Stimulated activated effector memory CD8-positive, alpha-beta T cell treated with anti-CD3 and anti-CD28 coated beads, Interleukin-12 subunit alpha, Interleukin-12 subunit beta, amount 100 ng/mL, for 72 hours (primary cell): ENCODE data around the gene CAPS2.

Experiments used
- ATAC-seq: fragments of 150-1000 bp; cut with Tn5 transposase; 2 replicates; pipeline ENCODE4 v1.10.0; 2021
- DNase-seq, 2 donors: peaks; one replicate each; pipeline ENCODE4 v3.0.0; 2021 to 2022; ENCODE audit warnings: low spot score in 2 of 2
- H3K27ac Mint-ChIP-seq: one replicate; pipeline ENCODE4 v1.8.0; 2022; ENCODE audit warnings: mild to moderate bottlenecking, mixed read lengths
- H3K36me3 Mint-ChIP-seq: one replicate; pipeline ENCODE4 v1.8.0; 2022; ENCODE audit warnings: mild to moderate bottlenecking, mixed read lengths
- H3K4me1 Mint-ChIP-seq: one replicate; pipeline ENCODE4 v1.8.0; 2022; ENCODE audit warnings: mixed read lengths
- H3K4me3 Mint-ChIP-seq: one replicate; pipeline ENCODE4 v1.8.0; 2022; ENCODE audit warnings: mild to moderate bottlenecking, mixed read lengths
- H3K9me3 Mint-ChIP-seq: one replicate; pipeline ENCODE4 v1.8.0; 2022; ENCODE audit warnings: mixed read lengths

CAPS2 gene

GRCh38 chr12:75270157-75270556, 60.0 kb downstream of the CAPS2 start:
- no peaks in the 10 kb centered on the region for H3K9me3 Mint-ChIP-seq
- no peaks in the 10 kb centered on the region for H3K36me3 Mint-ChIP-seq
- H3K4me1 Mint-ChIP-seq, result no peaks in the 10 kb centered on the region
- H3K4me3 Mint-ChIP-seq, result no peak overlapping the region
- no peak for DNase-seq
- no peak for ATAC-seq
- no peak overlapping the region for H3K27ac Mint-ChIP-seq

- no peaks in the 10 kb centered on the region for H3K9me3 Mint-ChIP-seq
- ATAC-seq, result no peak
- no peaks in the 10 kb centered on the region for H3K36me3 Mint-ChIP-seq
- no peak for DNase-seq
- no peak overlapping the region for H3K27ac Mint-ChIP-seq
- no peak overlapping the region for H3K4me3 Mint-ChIP-seq
- no peaks in the 10 kb centered on the region for H3K4me1 Mint-ChIP-seq
Observed at GRCh38 chr12:75269209-75269608, 60.9 kb downstream of the CAPS2 start.

GRCh38 chr12:75260316-75260715, 69.8 kb downstream of the CAPS2 start:
- ATAC-seq, result no peak
- H3K36me3 Mint-ChIP-seq, result no peaks in the 10 kb centered on the region
- DNase-seq, result no peak
- no peak overlapping the region for H3K27ac Mint-ChIP-seq
- H3K4me3 Mint-ChIP-seq, result no peak overlapping the region
- H3K9me3 Mint-ChIP-seq, result no peaks in the 10 kb centered on the region
- H3K4me1 Mint-ChIP-seq, result no peaks in the 10 kb centered on the region

GRCh38 chr12:75259143-75259542, 71.0 kb downstream of the CAPS2 start:
- no peaks in the 10 kb centered on the region for H3K9me3 Mint-ChIP-seq
- no peak overlapping the region for H3K27ac Mint-ChIP-seq
- ATAC-seq (no peak), DNase-seq (no peak)
- H3K4me3 Mint-ChIP-seq, result no peak overlapping the region
- no peaks in the 10 kb centered on the region for H3K36me3 Mint-ChIP-seq
- no peaks in the 10 kb centered on the region for H3K4me1 Mint-ChIP-seq

- H3K36me3 Mint-ChIP-seq, result no peaks in the 10 kb centered on the region
- H3K9me3 Mint-ChIP-seq, result peaks cover 2% of the 10 kb centered on the region
- no peak overlapping the region for H3K27ac Mint-ChIP-seq
- DNase-seq, result no peak
- H3K4me3 Mint-ChIP-seq, result no peak overlapping the region
- H3K4me1 Mint-ChIP-seq, result no peaks in the 10 kb centered on the region
- ATAC-seq, result no peak
Observed at GRCh38 chr12:75257510-75257909, 72.6 kb downstream of the CAPS2 start.

- DNase-seq (no peak), ATAC-seq (no peak)
- Mint-ChIP-seq H3K27ac (no peak overlapping the region), H3K4me1 (no peaks in the 10 kb centered on the region), H3K4me3 (no peak overlapping the region), H3K9me3 (peaks cover 4% of the 10 kb centered on the region), H3K36me3 (no peaks in the 10 kb centered on the region)
Observed at GRCh38 chr12:75245108-75245507, 85.0 kb downstream of the CAPS2 start.

GRCh38 chr12:75239987-75240386, 90.1 kb downstream of the CAPS2 start:
- H3K27ac Mint-ChIP-seq, result no peak overlapping the region
- H3K4me1 Mint-ChIP-seq, result no peaks in the 10 kb centered on the region
- H3K4me3 Mint-ChIP-seq, result no peak overlapping the region
- H3K36me3 Mint-ChIP-seq, result no peaks in the 10 kb centered on the region
- ATAC-seq (no peak), DNase-seq (no peak)
- peaks cover 4% of the 10 kb centered on the region for H3K9me3 Mint-ChIP-seq

GRCh38 chr12:75236206-75236605, 93.9 kb downstream of the CAPS2 start:
- Mint-ChIP-seq H3K4me3 (no peak overlapping the region), H3K9me3 (peaks cover 6% of the 10 kb centered on the region), H3K36me3 (no peaks in the 10 kb centered on the region), H3K27ac (no peak overlapping the region), H3K4me1 (no peaks in the 10 kb centered on the region)
- ATAC-seq (no peak), DNase-seq (no peak)

- ATAC-seq (no peak), DNase-seq (no peak)
- H3K4me3 Mint-ChIP-seq, result no peak overlapping the region
- H3K27ac Mint-ChIP-seq, result no peak overlapping the region
- peaks cover 3% of the 10 kb centered on the region for H3K9me3 Mint-ChIP-seq
- H3K36me3 Mint-ChIP-seq, result no peaks in the 10 kb centered on the region
- no peaks in the 10 kb centered on the region for H3K4me1 Mint-ChIP-seq
Observed at GRCh38 chr12:75227132-75227531, 103.0 kb downstream of the CAPS2 start.
